DOHH2 (cell line): ENCODE measurements around the gene TBC1D2.

Experiments
- EZH2phosphoT487 ChIP-seq: fragments of 200-600 bp; sonication (generic); IDR thresholded peaks from 2 replicates; pipeline ENCODE4 v1.6.1; 2017; ENCODE audit warnings: borderline replicate concordance, mild to moderate bottlenecking, antibody characterized with exemption, low read length, moderate library complexity, mixed read lengths
- TF ChIP-seq, protein P1 (sequence below): fragments of 200-600 bp; sonication (generic); IDR thresholded peaks from one replicate; pipeline ENCODE4 v1.5.1; 2014; ENCODE audit warnings: antibody characterized with exemption, mild to moderate bottlenecking, low read depth, low read length; ENCODE audit not compliant: poor library complexity, severe bottlenecking

DNA sequence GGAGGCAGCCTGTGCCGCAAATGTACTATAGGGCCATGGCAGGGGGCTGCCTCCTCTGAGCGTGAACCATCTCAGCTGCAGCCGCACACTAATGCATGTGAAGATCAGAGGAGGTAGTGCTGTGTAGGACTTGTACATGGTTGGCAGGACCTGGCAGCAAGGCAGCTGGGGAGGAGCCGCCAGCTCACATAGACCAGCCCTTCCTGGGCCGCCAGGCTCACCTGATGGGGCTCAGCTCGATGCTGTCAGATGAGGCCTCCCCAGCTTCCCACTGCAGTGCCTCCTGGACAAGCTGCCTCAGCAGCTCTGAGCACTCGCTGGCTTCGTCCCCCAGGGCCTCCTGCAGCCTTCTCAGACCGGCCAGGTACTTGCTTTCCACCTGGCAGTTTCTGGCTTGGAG, 45.0 kb downstream of the TBC1D2 start:
- TF ChIP-seq, protein P1, sequence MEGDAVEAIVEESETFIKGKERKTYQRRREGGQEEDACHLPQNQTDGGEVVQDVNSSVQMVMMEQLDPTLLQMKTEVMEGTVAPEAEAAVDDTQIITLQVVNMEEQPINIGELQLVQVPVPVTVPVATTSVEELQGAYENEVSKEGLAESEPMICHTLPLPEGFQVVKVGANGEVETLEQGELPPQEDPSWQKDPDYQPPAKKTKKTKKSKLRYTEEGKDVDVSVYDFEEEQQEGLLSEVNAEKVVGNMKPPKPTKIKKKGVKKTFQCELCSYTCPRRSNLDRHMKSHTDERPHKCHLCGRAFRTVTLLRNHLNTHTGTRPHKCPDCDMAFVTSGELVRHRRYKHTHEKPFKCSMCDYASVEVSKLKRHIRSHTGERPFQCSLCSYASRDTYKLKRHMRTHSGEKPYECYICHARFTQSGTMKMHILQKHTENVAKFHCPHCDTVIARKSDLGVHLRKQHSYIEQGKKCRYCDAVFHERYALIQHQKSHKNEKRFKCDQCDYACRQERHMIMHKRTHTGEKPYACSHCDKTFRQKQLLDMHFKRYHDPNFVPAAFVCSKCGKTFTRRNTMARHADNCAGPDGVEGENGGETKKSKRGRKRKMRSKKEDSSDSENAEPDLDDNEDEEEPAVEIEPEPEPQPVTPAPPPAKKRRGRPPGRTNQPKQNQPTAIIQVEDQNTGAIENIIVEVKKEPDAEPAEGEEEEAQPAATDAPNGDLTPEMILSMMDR: no peak
- no peak for TF ChIP-seq EZH2phosphoT487
